SK-N-SH (cell line): ENCODE measurements around the gene RPL10. TPM values are rescaled to one million over a fixed set of nuclear protein-coding genes. Genes with fewer than 3 reads are reported as not detected.
A peak's percentile ranks its signal among the peaks of the same experiment; 100 is the strongest.

Experiments used
- CTCF ChIA-PET: fragments of 300-600, 350-600 bp; formaldehyde crosslinking; extraction: SDS; loops from one replicate; lab custom pipeline; 2021; lab: Yijun Ruan, JAX
- POLR2A ChIA-PET: fragments of 350-600 bp; sonication (Branson Sonifier 250); formaldehyde crosslinking; extraction: SDS; loops from one replicate; lab custom pipeline; 2020; ENCODE audit warnings: antibody characterized with exemption, inconsistent platforms; lab: Yijun Ruan, JAX
- DNase-seq: peaks from one replicate; pipeline ENCODE4 v3.0.0; 2012
- H2AFZ ChIP-seq: fragments of 200-600 bp; sonication (generic); 2 replicates; pipeline ENCODE4 v1.8.1; 2016; ENCODE audit warnings: antibody characterized with exemption, mild to moderate bottlenecking, low read depth
- H3F3A ChIP-seq: fragments of 200-600 bp; sonication (generic); replicated peaks from 2 replicates; pipeline ENCODE3; 2016; ENCODE audit warnings: antibody characterized with exemption, mild to moderate bottlenecking; ENCODE audit not compliant: insufficient read depth
- H3K27ac ChIP-seq, 2 experiments: fragments of 200-500 bp in 1 of 2; fragments of 200-600 bp in 1 of 2; sonication (Bioruptor generic) in 1 of 2; sonication (generic), shearing (Covaris generic) in 1 of 2; 2 replicates each; pipeline versions ENCODE4 v1.5.1 to v1.6.1; 2014 to 2016; ENCODE audit warnings: low read depth in 2 of 2, inconsistent platforms in 1 of 2, low read length in 1 of 2, mild to moderate bottlenecking in 1 of 2, mixed read lengths in 1 of 2
- H3K27me3 ChIP-seq: fragments of 200-600 bp; sonication (generic), shearing (Covaris generic); 2 replicates; pipeline ENCODE4 v1.6.1; 2016; ENCODE audit warnings: mixed run types; ENCODE audit not compliant: insufficient read depth
- H3K36me3 ChIP-seq, 2 experiments: fragments of 200-500 bp in 1 of 2; fragments of 200-600 bp in 1 of 2; sonication (Bioruptor generic) in 1 of 2; sonication (generic) in 1 of 2; replicated peaks in 1 of 2; 2 replicates each; pipeline versions ENCODE3 to v1.5.1; 2014 to 2016; ENCODE audit warnings: low read length in 1 of 2, mild to moderate bottlenecking in 1 of 2; ENCODE audit not compliant: insufficient read depth in 2 of 2, control insufficient read depth in 1 of 2
- H3K4me1 ChIP-seq, 2 experiments: fragments of 200-500 bp in 1 of 2; fragments of 200-600 bp in 1 of 2; sonication (Bioruptor generic) in 1 of 2; sonication (generic), shearing (Covaris generic) in 1 of 2; 2 replicates each; pipeline versions ENCODE4 v1.5.1 to v1.6.1; 2014 to 2016; ENCODE audit warnings: low read depth in 1 of 2, low read length in 1 of 2, mixed run types in 1 of 2; ENCODE audit not compliant: insufficient read depth in 2 of 2, control insufficient read depth in 1 of 2
- H3K4me2 ChIP-seq: fragments of 200-600 bp; sonication (generic), shearing (Covaris generic); 2 replicates; pipeline ENCODE4 v1.6.1; 2017; ENCODE audit warnings: mixed run types
- H3K4me3 ChIP-seq, 2 experiments: fragments of 200-500 bp in 1 of 2; fragments of 200-600 bp in 1 of 2; sonication (Bioruptor generic) in 1 of 2; sonication (generic), shearing (Covaris generic) in 1 of 2; 2 replicates each; pipeline versions ENCODE4 v1.5.1 to v1.8.1; 2014 to 2016; ENCODE audit warnings: low read depth in 2 of 2, inconsistent platforms in 1 of 2, low read length in 1 of 2, mild to moderate bottlenecking in 1 of 2, mixed read lengths in 1 of 2, moderate library complexity in 1 of 2
- H3K79me2 ChIP-seq: fragments of 200-600 bp; sonication (generic); 2 replicates; pipeline ENCODE4 v1.8.1; 2017; ENCODE audit warnings: mild to moderate bottlenecking; ENCODE audit not compliant: insufficient read depth
- H3K9ac ChIP-seq: fragments of 200-600 bp; sonication (generic); 2 replicates; pipeline ENCODE4 v1.6.1; 2017; ENCODE audit warnings: mixed run types
- H3K9me2 ChIP-seq: fragments of 200-600 bp; sonication (generic); 2 replicates; pipeline ENCODE4 v1.6.1; 2017; ENCODE audit warnings: mixed run types
- H3K9me3 ChIP-seq: fragments of 200-600 bp; sonication (generic); 2 replicates; pipeline ENCODE4 v1.6.1; 2017; ENCODE audit warnings: mixed run types, mild to moderate bottlenecking, moderate library complexity
- H4K20me1 ChIP-seq: fragments of 200-600 bp; sonication (generic); 2 replicates; pipeline ENCODE4 v1.6.1; 2017; ENCODE audit warnings: mild to moderate bottlenecking, mixed run types; ENCODE audit not compliant: insufficient read depth
- ELF1 ChIP-seq: IDR thresholded peaks from 2 replicates; pipeline ENCODE4 v1.4.0; 2012
- EZH2phosphoT487 ChIP-seq: fragments of 200-600 bp; sonication (generic); IDR thresholded peaks from 2 replicates; pipeline ENCODE4 v1.6.1; 2017; ENCODE audit warnings: low read depth, mixed run types, mild to moderate bottlenecking, antibody characterized with exemption, moderate library complexity, borderline replicate concordance
- FOXM1 ChIP-seq: IDR thresholded peaks from 2 replicates; pipeline ENCODE4 v1.4.0; 2012; ENCODE audit warnings: low read depth, mild to moderate bottlenecking
- GABPA ChIP-seq: IDR thresholded peaks from 2 replicates; pipeline ENCODE4 v1.4.0; 2012; ENCODE audit warnings: low read depth, mild to moderate bottlenecking
- NRF1 ChIP-seq: IDR thresholded peaks from 2 replicates; pipeline ENCODE4 v1.6.1; 2012; ENCODE audit warnings: low read depth, mild to moderate bottlenecking, low read length
- RCOR1 ChIP-seq: fragments of 150-350 bp; IDR thresholded peaks from 2 replicates; pipeline ENCODE4 v1.6.1; 2017; ENCODE audit warnings: antibody characterized with exemption, low read length
- RFX5 ChIP-seq: IDR thresholded peaks from 2 replicates; pipeline ENCODE4 v1.6.1; 2012; ENCODE audit warnings: mild to moderate bottlenecking, improper control_type of control experiment, low read length
- TAF1 ChIP-seq: IDR thresholded peaks from 2 replicates; pipeline ENCODE4 v1.6.1; 2012; ENCODE audit warnings: low read depth, mild to moderate bottlenecking, low read length, moderate library complexity, borderline replicate concordance
- TCF12 ChIP-seq: IDR thresholded peaks from 2 replicates; pipeline ENCODE4 v1.4.0; 2012
- TEAD4 ChIP-seq: IDR thresholded peaks from 2 replicates; pipeline ENCODE4 v1.4.0; 2012; ENCODE audit warnings: mild to moderate bottlenecking, borderline replicate concordance; ENCODE audit not compliant: insufficient read depth
- WGBS: methylation state at CpG from one replicate; pipeline ENCODE4 v1.1.6; 2017; ENCODE audit warnings: low lambda C conversion rate; 5-methylcytosine and 5-hydroxymethylcytosine counted together
- polyA plus RNA-seq, 3 experiments: library from polyadenylated mRNA; depleted of rRNA; stranded (reverse); fragments of >200 nt; gene quantifications; 2 replicates each; pipeline ENCODE4 v1.2.3, GENCODE V29; 2012
- TF ChIP-seq, protein P1 (sequence below): IDR thresholded peaks from 2 replicates; pipeline ENCODE4 v1.4.0; 2012; ENCODE audit warnings: low read depth, borderline replicate concordance
- TF ChIP-seq, protein P2 (sequence below): IDR thresholded peaks from 2 replicates; pipeline ENCODE4 v1.6.1; 2012; ENCODE audit warnings: mild to moderate bottlenecking, low read depth, low read length, moderate library complexity
- TF ChIP-seq, protein P3 (sequence below): fragments of 150-350 bp; IDR thresholded peaks from 2 replicates; pipeline ENCODE4 v1.6.1; 2016; ENCODE audit warnings: mild to moderate bottlenecking, low read depth, low read length

RPL10 gene
- polyA plus RNA-seq, 1 of the 3 experiments (the other 2 are of a cell fraction) = 4,562 TPM

DNA sequence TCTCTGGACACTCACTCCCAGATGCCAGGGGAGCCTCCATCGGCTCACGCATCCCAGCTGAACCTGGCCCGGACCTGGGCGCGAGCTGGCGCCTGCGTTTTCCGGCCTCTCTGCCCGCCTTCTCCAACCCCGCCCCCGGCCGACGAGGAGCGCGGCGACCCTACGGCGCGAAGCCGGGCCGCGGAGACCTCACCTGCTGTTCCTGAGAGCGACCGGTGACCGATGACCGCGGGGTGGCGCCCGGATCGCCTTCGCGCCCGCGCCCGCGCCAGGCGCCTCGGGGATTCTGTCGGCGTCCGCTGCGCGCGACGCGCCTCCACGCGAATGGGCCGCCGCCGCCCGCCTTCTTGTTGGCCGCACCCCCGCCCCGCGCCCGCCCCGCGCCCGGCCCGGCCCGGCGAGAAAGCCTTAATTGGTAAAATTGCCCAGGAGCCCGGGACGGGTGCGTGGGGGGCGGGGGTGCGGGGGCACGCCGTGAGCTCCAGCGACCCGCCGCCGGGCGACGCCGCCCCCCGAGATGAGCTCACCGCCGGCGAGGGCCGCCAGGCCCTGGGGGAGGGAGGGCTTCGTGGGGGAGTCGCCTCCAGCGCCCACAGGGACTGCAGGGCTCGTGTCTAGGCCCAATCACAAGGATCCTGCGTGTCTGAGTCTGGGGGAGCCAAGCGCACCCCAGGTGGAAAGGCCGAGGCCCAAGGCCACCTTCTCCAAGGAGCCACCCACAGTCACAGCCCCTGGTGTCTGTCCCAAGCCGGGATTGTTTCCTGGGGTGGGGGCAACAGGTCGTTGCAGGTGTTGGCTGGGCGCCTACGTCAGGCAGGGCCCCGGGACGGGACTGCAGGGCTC, 23.6 kb upstream of the RPL10 start, which contains the start of gene FLNA:
FLNA (minus strand) TSS at position 322 of the 843 bp plus-strand sequence. CDS start 3,389 bp downstream, outside the sequence.
- Histone ChIP-seq H3K79me2 (peaks cover 52% of the 10 kb centered on the region), H3K4me1 (peaks cover 0 to 7% of the 10 kb centered on the region in 2 experiments; a peak in 1 of 4 replicates), H3F3A (peaks cover 13% of the 10 kb centered on the region), H3K9me3 (no peaks in the 10 kb centered on the region), H3K4me3 (peak within 1 kb of the TSS; percentile 51 to 57), H3K36me3 (no peaks in the 10 kb centered on the region), H3K27me3 (no peaks in the 10 kb centered on the region), H3K9ac (peak within 1 kb of the TSS; percentile 39; the same call in 1 of the 2 replicates), H2AFZ (no peak within 1 kb of the TSS), H4K20me1 (no peaks in the 10 kb centered on the region), H3K27ac (peak within 1 kb of the TSS; percentile 9 to 58; a peak in 1 of 4 replicates), H3K9me2 (no peaks in the 10 kb centered on the region), H3K4me2 (peak within 1 kb of the TSS; percentile 81)
- TF ChIP-seq RFX5 (no peak), TEAD4 (no peak), TCF12 (no peak), FOXM1 (no peak), EZH2phosphoT487 (no peak), NRF1 (no peak), TAF1 (no peak)
- TF ChIP-seq, protein P1, sequence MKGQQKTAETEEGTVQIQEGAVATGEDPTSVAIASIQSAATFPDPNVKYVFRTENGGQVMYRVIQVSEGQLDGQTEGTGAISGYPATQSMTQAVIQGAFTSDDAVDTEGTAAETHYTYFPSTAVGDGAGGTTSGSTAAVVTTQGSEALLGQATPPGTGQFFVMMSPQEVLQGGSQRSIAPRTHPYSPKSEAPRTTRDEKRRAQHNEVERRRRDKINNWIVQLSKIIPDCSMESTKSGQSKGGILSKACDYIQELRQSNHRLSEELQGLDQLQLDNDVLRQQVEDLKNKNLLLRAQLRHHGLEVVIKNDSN = no peak
- TF ChIP-seq, protein P2, sequence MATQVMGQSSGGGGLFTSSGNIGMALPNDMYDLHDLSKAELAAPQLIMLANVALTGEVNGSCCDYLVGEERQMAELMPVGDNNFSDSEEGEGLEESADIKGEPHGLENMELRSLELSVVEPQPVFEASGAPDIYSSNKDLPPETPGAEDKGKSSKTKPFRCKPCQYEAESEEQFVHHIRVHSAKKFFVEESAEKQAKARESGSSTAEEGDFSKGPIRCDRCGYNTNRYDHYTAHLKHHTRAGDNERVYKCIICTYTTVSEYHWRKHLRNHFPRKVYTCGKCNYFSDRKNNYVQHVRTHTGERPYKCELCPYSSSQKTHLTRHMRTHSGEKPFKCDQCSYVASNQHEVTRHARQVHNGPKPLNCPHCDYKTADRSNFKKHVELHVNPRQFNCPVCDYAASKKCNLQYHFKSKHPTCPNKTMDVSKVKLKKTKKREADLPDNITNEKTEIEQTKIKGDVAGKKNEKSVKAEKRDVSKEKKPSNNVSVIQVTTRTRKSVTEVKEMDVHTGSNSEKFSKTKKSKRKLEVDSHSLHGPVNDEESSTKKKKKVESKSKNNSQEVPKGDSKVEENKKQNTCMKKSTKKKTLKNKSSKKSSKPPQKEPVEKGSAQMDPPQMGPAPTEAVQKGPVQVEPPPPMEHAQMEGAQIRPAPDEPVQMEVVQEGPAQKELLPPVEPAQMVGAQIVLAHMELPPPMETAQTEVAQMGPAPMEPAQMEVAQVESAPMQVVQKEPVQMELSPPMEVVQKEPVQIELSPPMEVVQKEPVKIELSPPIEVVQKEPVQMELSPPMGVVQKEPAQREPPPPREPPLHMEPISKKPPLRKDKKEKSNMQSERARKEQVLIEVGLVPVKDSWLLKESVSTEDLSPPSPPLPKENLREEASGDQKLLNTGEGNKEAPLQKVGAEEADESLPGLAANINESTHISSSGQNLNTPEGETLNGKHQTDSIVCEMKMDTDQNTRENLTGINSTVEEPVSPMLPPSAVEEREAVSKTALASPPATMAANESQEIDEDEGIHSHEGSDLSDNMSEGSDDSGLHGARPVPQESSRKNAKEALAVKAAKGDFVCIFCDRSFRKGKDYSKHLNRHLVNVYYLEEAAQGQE = no peak
- CTCF ChIA-PET = interaction anchor here (1.0 to 1.8 kb wide), 3 partner anchors 10 to 160 kb away, joined by 5 to 6 read pairs (median 5); no protein-coding TSS in a partner anchor
- WGBS = 39% methylated on average over 20 of the region's 95 CpGs
- peak; percentile 61 for DNase-seq
- POLR2A ChIA-PET = interaction anchor here (0.9 to 1.7 kb wide), 2 partner anchors 12 to 23 kb away, joined by 3 to 5 read pairs; partner anchors contain the start of gene RPL10

DNA sequence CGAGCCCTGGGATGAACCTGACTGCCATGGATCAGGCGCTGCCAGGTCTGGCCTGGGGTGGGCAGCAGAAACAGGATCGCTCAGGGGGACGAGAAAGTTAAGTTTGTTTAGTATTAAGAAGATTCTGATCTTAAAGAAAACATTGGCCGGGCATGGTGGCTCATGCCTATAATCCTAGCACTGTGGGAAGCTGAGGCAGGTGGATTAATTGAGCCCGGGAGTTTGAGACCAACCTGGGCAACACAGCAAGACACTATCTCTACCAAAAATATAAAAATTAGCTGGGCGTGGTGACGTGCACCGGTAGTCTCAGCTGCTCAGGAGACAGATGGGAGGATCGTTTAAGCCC, 23.0 kb upstream of the RPL10 start:
- Histone ChIP-seq H3K9me3 (no peaks in the 10 kb centered on the region), H3K79me2 (peaks cover 52% of the 10 kb centered on the region), H3K4me2 (peak overlapping the region; percentile 46), H2AFZ (no peak overlapping the region), H3K4me1 (peaks cover 0 to 10% of the 10 kb centered on the region in 2 experiments; a peak in 1 of 4 replicates), H3K27ac (no peak overlapping the region; a peak in 1 of 4 replicates), H3F3A (peaks cover 8% of the 10 kb centered on the region), H3K36me3 (no peaks in the 10 kb centered on the region), H3K9ac (peak overlapping the region; percentile 36; the same call in 1 of the 2 replicates), H3K4me3 (peak overlapping the region; percentile 51 to 57; a peak in 3 of 4 replicates), H3K9me2 (no peaks in the 10 kb centered on the region), H4K20me1 (no peaks in the 10 kb centered on the region), H3K27me3 (no peaks in the 10 kb centered on the region)
- TF ChIP-seq RCOR1 = no peak
- TF ChIP-seq, protein P3, sequence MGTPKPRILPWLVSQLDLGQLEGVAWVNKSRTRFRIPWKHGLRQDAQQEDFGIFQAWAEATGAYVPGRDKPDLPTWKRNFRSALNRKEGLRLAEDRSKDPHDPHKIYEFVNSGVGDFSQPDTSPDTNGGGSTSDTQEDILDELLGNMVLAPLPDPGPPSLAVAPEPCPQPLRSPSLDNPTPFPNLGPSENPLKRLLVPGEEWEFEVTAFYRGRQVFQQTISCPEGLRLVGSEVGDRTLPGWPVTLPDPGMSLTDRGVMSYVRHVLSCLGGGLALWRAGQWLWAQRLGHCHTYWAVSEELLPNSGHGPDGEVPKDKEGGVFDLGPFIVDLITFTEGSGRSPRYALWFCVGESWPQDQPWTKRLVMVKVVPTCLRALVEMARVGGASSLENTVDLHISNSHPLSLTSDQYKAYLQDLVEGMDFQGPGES = no peak
- no peak for TF ChIP-seq GABPA
- no peak for TF ChIP-seq ELF1
- TF ChIP-seq, protein P1 = no peak
- POLR2A ChIA-PET = no interaction called here
- no peak for DNase-seq
- 43% methylated on average over 10 of the region's 10 CpGs for WGBS
- CTCF ChIA-PET = interaction anchor here (1.8 kb wide), 1 partner anchor 46 kb away, joined by 5 read pairs; no protein-coding TSS in a partner anchor
